Left lung (tissue), 10 donors: ENCODE measurements around the gene SLX4IP. TPM values are rescaled to one million over a fixed set of nuclear protein-coding genes. Genes with fewer than 3 reads are reported as not detected.
A peak's percentile ranks its signal among the peaks of the same experiment; 100 is the strongest.

Experiments used
- ATAC-seq: fragments of 200-7000 bp; cut with Tn5 transposase; one replicate; pipeline ENCODE4 v1.9.1; 2020; ENCODE audit warnings: moderate library complexity
- DNase-seq, 4 donors: peaks; one replicate each; pipeline ENCODE4 v3.0.0-alpha.2; 2013 to 2020
- H3K27ac ChIP-seq, 2 donors: fragments of 200-600 bp; sonication (generic) in 1 of 2; one replicate each; pipeline versions ENCODE4 v1.5.0 to v1.8.0; 2020 to 2021
- H3K27me3 ChIP-seq, 2 donors: fragments of 200-600 bp; sonication (generic) in 1 of 2; one replicate each; pipeline versions ENCODE4 v1.5.0 to v1.8.0; 2020 to 2021
- H3K36me3 ChIP-seq, 2 donors: fragments of 200-600 bp; sonication (generic) in 1 of 2; one replicate each; pipeline versions ENCODE4 v1.5.0 to v1.8.0; 2020 to 2021
- H3K4me1 ChIP-seq, 2 donors: fragments of 200-600 bp; one replicate each; pipeline ENCODE4 v1.8.0; 2021
- H3K4me3 ChIP-seq, 2 donors: fragments of 200-600 bp; sonication (generic) in 1 of 2; one replicate each; pipeline versions ENCODE4 v1.5.0 to v1.8.0; 2020 to 2021; ENCODE audit warnings: mild to moderate bottlenecking in 1 of 2
- H3K9me3 ChIP-seq, 2 donors: fragments of 200-600 bp; sonication (generic) in 1 of 2; one replicate each; pipeline versions ENCODE4 v1.5.0 to v1.8.0; 2020 to 2021
- intact Hi-C, 2 donors: fragments of 100-400 bp; cut with DNase I; formaldehyde crosslinking; loops; one replicate each; pipeline versions ENCODE4 v1.11.2 to v1.14.2; 2022
- polyA plus RNA-seq, 6 donors: library from polyadenylated mRNA; unstranded; fragments of 120-200 nt; gene quantifications; one replicate each; pipeline ENCODE4 v1.2.1, GENCODE V29; 2013; ENCODE audit not compliant: insufficient read length in 6 of 6
- total RNA-seq, 2 donors: library from RNA; stranded (reverse); fragmentation: NEBNext Ultra II Directional; extraction: Animal tissue kit (Norgen Biotek cat#: 25700); gene quantifications; one replicate each; pipeline ENCODE4 v1.2.1, GENCODE V29; 2021
- TF ChIP-seq, protein P1 (sequence below), 2 donors: fragments of 200-600 bp; sonication (generic) in 1 of 2; IDR thresholded peaks; one replicate each; pipeline versions ENCODE4 v1.5.0 to v1.8.0; 2021; ENCODE audit warnings: antibody characterized with exemption in 2 of 2
- donor health status: DM: no; HTN: yes; CAD: no.
- donor health status: DM: no; HTN: no; CAD: no.

The SLX4IP gene
- total and polyA plus RNA-seq, 8 donors, result 6.0 to 12.3 (median 10.3) TPM

DNA sequence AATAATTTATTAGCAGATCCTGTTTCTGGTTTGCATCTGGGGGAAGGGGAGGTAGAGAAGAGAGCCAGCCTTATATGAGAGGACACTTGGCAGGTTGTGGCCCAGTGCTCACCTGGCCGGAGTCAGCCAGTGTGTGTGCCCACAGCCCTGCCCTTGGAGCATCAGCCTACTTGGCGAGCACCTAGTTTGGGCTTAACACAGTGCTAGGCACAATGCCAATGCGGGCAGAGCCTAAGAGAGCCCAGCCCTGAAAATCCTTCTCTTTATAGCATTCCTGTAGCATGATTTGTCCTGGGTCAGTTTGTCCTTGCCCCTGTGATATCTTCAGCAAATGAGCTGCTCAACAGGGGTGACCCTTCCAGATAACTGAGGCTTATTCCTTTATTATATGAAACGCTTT, 73.0 kb downstream of the SLX4IP start:
- Histone ChIP-seq H3K4me1 (peaks cover 35 to 72% of the 10 kb centered on the region in 2 donors), H3K27ac (no peak overlapping the region), H3K4me3 (no peak overlapping the region), H3K27me3 (no peaks in the 10 kb centered on the region), H3K9me3 (no peaks in the 10 kb centered on the region), H3K36me3 (no peaks in the 10 kb centered on the region)
- intact Hi-C loops, result no loop called here
- ATAC-seq, result no peak
- peak in 1 of 4 donors; percentile 41 for DNase-seq
- TF ChIP-seq, protein P1, sequence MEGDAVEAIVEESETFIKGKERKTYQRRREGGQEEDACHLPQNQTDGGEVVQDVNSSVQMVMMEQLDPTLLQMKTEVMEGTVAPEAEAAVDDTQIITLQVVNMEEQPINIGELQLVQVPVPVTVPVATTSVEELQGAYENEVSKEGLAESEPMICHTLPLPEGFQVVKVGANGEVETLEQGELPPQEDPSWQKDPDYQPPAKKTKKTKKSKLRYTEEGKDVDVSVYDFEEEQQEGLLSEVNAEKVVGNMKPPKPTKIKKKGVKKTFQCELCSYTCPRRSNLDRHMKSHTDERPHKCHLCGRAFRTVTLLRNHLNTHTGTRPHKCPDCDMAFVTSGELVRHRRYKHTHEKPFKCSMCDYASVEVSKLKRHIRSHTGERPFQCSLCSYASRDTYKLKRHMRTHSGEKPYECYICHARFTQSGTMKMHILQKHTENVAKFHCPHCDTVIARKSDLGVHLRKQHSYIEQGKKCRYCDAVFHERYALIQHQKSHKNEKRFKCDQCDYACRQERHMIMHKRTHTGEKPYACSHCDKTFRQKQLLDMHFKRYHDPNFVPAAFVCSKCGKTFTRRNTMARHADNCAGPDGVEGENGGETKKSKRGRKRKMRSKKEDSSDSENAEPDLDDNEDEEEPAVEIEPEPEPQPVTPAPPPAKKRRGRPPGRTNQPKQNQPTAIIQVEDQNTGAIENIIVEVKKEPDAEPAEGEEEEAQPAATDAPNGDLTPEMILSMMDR (IDR thresholded peaks at IDR 0.05), result no peak

DNA sequence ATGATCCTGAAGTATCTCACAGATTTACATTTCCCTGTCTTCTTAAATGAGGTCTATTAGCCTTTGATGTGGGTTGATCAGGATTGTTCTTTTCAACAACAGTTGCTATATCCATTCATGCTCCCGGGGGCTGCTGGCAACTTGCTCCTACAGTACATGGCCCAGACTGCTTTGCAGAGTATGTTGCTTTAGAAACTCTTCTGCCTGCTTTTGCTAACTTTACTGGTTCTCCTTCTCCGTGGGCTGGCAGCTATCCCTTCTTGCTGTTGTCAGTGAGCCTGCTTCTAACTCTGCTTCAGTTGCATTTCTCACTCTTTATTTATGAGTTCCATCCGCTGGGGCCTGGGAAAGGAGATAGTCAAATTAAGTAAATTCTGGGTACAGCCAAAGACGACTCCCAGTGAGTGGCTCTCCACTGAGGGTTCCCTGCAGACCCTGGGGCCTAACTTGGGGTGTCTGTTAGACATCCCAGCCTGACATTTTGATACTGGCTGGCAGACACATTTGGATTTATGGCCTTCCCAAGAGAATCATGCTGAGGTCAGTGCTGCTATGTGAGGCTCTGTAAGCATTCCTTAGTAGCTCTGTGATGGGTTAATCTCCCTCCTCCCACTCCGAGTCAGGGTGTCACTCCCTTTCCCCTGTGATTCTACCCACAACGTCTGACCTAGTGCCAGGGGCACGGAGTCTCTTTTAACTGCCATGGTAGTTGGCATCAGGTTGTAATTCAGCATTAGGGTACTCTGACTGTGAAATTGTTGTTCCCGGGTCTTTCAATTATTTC, 73.6 kb downstream of the SLX4IP start:
- H3K4me3 ChIP-seq, result no peak overlapping the region
- intact Hi-C loops, result no loop called here
- TF ChIP-seq, protein P1 (IDR thresholded peaks at IDR 0.05), result no peak
- H3K36me3 ChIP-seq, result no peaks in the 10 kb centered on the region
- ATAC-seq (no peak), DNase-seq (peak in 2 of 4 donors; percentile 42 to 65)
- peak overlapping the region; percentile 45 to 69 for H3K27ac ChIP-seq
- peaks cover 35 to 72% of the 10 kb centered on the region in 2 donors for H3K4me1 ChIP-seq
- H3K27me3 ChIP-seq, result no peaks in the 10 kb centered on the region
- no peaks in the 10 kb centered on the region for H3K9me3 ChIP-seq

DNA sequence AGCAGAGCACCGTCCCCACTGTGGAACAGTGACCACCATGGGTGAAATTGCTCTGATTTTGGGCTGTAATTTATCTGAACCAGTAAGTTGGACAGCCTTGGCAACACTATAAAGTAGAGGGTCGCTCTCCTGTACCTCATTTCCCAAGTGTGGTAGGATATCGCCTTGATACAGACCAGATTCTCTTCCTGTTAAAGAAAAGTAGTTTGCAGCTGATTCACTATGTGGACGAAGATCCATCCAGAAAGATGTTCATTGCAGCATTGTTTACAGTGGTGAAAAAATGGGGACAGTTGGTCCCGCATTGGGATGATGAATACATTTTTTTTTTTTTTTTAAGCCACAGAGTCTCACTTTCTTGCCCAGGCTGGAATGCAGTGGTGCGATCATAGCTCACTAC, 74.3 kb downstream of the SLX4IP start:
- Histone ChIP-seq H3K9me3 (no peaks in the 10 kb centered on the region), H3K36me3 (no peaks in the 10 kb centered on the region), H3K4me3 (no peak overlapping the region), H3K27ac (peak overlapping the region in 1 of 2 donors; percentile 69), H3K4me1 (peaks cover 38 to 76% of the 10 kb centered on the region in 2 donors), H3K27me3 (no peaks in the 10 kb centered on the region)
- TF ChIP-seq, protein P1 (IDR thresholded peaks at IDR 0.05), result no peak
- DNase-seq, result no peak
- intact Hi-C loops, result no loop called here
- no peak for ATAC-seq

DNA sequence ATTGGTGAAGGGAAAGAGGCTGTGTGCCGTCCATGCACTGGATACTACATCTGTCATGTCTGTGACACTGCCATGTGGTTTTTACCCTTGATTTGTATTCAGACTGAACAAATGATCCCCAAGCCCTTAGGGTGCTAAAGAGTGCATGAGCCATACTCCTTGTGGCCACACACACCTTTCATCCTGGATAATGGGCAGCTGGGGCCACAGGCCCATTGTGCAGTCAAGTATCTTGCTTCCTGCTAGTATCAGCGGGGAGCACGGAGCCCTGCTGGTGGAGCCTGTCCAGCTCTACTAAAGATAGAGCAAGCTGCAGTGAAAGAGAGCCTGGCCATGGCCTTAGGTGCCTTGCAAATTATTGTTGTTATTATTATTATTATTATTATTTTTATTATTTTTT, 75.1 kb downstream of the SLX4IP start:
- Histone ChIP-seq H3K4me1 (peaks cover 36 to 72% of the 10 kb centered on the region in 2 donors), H3K27me3 (no peaks in the 10 kb centered on the region), H3K9me3 (no peaks in the 10 kb centered on the region), H3K36me3 (no peaks in the 10 kb centered on the region), H3K4me3 (no peak overlapping the region), H3K27ac (no peak overlapping the region)
- DNase-seq (no peak), ATAC-seq (no peak)
- TF ChIP-seq, protein P1 (IDR thresholded peaks at IDR 0.05), result no peak
- intact Hi-C loops, result no loop called here

DNA sequence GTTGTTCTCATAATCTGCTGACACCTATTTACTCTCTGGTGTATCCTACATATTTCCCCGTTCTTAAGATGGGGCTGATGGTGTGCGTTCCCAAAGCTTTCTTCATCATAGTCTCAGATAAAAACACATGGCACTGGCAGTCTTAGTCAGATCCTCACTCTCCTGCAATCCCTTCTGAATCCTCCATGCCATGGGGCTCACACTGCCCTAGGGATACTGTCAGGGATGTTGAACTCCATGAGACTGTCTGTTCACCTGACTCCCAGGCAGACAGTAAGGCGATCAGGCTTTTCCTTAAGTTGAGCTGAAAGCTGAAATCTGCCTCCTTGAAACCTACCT, 76.0 kb downstream of the SLX4IP start:
- no peaks in the 10 kb centered on the region for H3K36me3 ChIP-seq
- DNase-seq (no peak), ATAC-seq (peak; percentile 21)
- no peak overlapping the region for H3K4me3 ChIP-seq
- peak overlapping the region; percentile 71 to 85 for H3K27ac ChIP-seq
- no peaks in the 10 kb centered on the region for H3K27me3 ChIP-seq
- H3K9me3 ChIP-seq, result no peaks in the 10 kb centered on the region
- TF ChIP-seq, protein P1 (IDR thresholded peaks at IDR 0.05), result no peak
- H3K4me1 ChIP-seq, result peaks cover 30 to 63% of the 10 kb centered on the region in 2 donors
- intact Hi-C loops, result no loop called here
